IMR-90 (cell line): ENCODE measurements around the gene PDXDC1. TPM values are rescaled to one million over a fixed set of nuclear protein-coding genes. Genes with fewer than 3 reads are reported as not detected.
"Not testable (repeated sequence)": the region's sequence is repeated elsewhere in the genome, so short reads cannot be mapped to it uniquely, and the experiment has no call there.

Source experiments
- ATAC-seq: fragments of 200-7000 bp; cut with Tn5 transposase; 2 replicates; pipeline ENCODE4 v1.9.1; 2020; ENCODE audit warnings: low read depth, mild to moderate bottlenecking, moderate library complexity
- BruUV-seq: library from RNA; stranded (reverse); fragments of 400-500 nt; replicated peaks from 2 replicates; lab custom pipeline; 2021; lab: Mats Ljungman, UMichigan
- CTCF ChIA-PET: fragments of 300-600 bp; formaldehyde crosslinking; extraction: SDS; loops from one replicate; lab custom pipeline; 2021; ENCODE audit warnings: antibody characterized with exemption; lab: Yijun Ruan, JAX
- POLR2A ChIA-PET: fragments of 300-600 bp; sonication (Branson Sonifier 250); formaldehyde crosslinking; loops from one replicate; lab custom pipeline; 2022; ENCODE audit warnings: antibody characterized with exemption; ENCODE audit not compliant: unreplicated experiment; lab: Charles Lee
- DNase-seq: peaks from one replicate; pipeline ENCODE4 v3.0.0; 2013
- H2AFZ ChIP-seq: replicated peaks from 2 replicates; pipeline ENCODE3; 2013; ENCODE audit warnings: low read length, mild to moderate bottlenecking; ENCODE audit not compliant: poor library complexity
- H2AK5ac ChIP-seq: 2 replicates; pipeline ENCODE4 v1.6.1; 2013; ENCODE audit warnings: low read depth, low read length, inconsistent platforms
- H2AK9ac ChIP-seq: replicated peaks from 2 replicates; pipeline ENCODE3; 2013; ENCODE audit warnings: mild to moderate bottlenecking, low read depth, low read length, moderate library complexity; ENCODE audit not compliant: poor library complexity
- H2BK120ac ChIP-seq: 2 replicates; pipeline ENCODE4 v1.6.1; 2013; ENCODE audit warnings: low read depth, low read length, inconsistent platforms
- H2BK15ac ChIP-seq: 3 replicates; pipeline ENCODE4 v1.6.1; 2013; ENCODE audit warnings: low read depth, low read length, inconsistent platforms
- H2BK20ac ChIP-seq: 2 replicates; pipeline ENCODE4 v1.6.1; 2013; ENCODE audit warnings: low read depth, mild to moderate bottlenecking, inconsistent platforms, low read length, moderate library complexity
- H2BK5ac ChIP-seq: 2 replicates; pipeline ENCODE4 v1.6.1; 2013; ENCODE audit warnings: mild to moderate bottlenecking, low read depth, low read length, inconsistent platforms; ENCODE audit not compliant: poor library complexity, severe bottlenecking
- H3K14ac ChIP-seq: replicated peaks from 2 replicates; pipeline ENCODE4 v1.6.1; 2013; ENCODE audit warnings: low read depth, low read length, inconsistent platforms
- H3K18ac ChIP-seq: 2 replicates; pipeline ENCODE4 v1.6.1; 2013; ENCODE audit warnings: low read depth, low read length, control low read depth
- H3K23ac ChIP-seq: 2 replicates; pipeline ENCODE4 v1.6.1; 2013; ENCODE audit warnings: low read depth, low read length, inconsistent platforms
- H3K27ac ChIP-seq: 2 replicates; pipeline ENCODE4 v1.5.1; 2013; ENCODE audit warnings: mild to moderate bottlenecking, control low read depth, low read length; ENCODE audit not compliant: insufficient read depth
- H3K27me3 ChIP-seq: 2 replicates; pipeline ENCODE4 v1.6.1; 2013; ENCODE audit warnings: low read length; ENCODE audit not compliant: control insufficient read depth, insufficient read depth
- H3K36me3 ChIP-seq: 2 replicates; pipeline ENCODE4 v1.6.1; 2013; ENCODE audit warnings: low read length, mixed read lengths; ENCODE audit not compliant: control insufficient read depth, insufficient read depth
- H3K4ac ChIP-seq: 2 replicates; pipeline ENCODE4 v1.6.1; 2013; ENCODE audit warnings: low read depth, low read length, inconsistent platforms
- H3K4me1 ChIP-seq: 2 replicates; pipeline ENCODE4 v1.6.1; 2013; ENCODE audit warnings: low read length, mixed read lengths; ENCODE audit not compliant: control insufficient read depth, insufficient read depth
- H3K4me2 ChIP-seq: 2 replicates; pipeline ENCODE4 v1.6.1; 2013; ENCODE audit warnings: low read depth, mild to moderate bottlenecking, control low read depth, low read length, moderate library complexity
- H3K4me3 ChIP-seq: 2 replicates; pipeline ENCODE4 v1.5.1; 2013; ENCODE audit warnings: low read depth, mild to moderate bottlenecking, control low read depth, low read length, moderate library complexity; ENCODE audit not compliant: insufficient read depth
- H3K56ac ChIP-seq: 2 replicates; pipeline ENCODE4 v1.6.1; 2013; ENCODE audit warnings: low read length, inconsistent platforms; ENCODE audit not compliant: insufficient read depth; ENCODE audit errors: extremely low read depth
- H3K79me1 ChIP-seq, 2 experiments: 2 replicates each; pipeline ENCODE4 v1.6.1; 2013; ENCODE audit warnings: low read length in 2 of 2, inconsistent platforms in 1 of 2, low read depth in 1 of 2
- H3K9ac ChIP-seq: 2 replicates; pipeline ENCODE4 v1.6.1; 2013; ENCODE audit warnings: low read depth, low read length, control low read depth
- H3K9me1 ChIP-seq: 2 replicates; pipeline ENCODE4 v1.6.1; 2013; ENCODE audit warnings: low read length, inconsistent platforms; ENCODE audit not compliant: insufficient read depth
- H3K9me3 ChIP-seq: 2 replicates; pipeline ENCODE4 v1.6.1; 2013; ENCODE audit warnings: low read length; ENCODE audit not compliant: control insufficient read depth, insufficient read depth
- H4K20me1 ChIP-seq: 2 replicates; pipeline ENCODE4 v1.6.1; 2013; ENCODE audit warnings: low read length, inconsistent platforms; ENCODE audit not compliant: insufficient read depth
- H4K5ac ChIP-seq: 2 replicates; pipeline ENCODE4 v1.6.1; 2013; ENCODE audit warnings: mild to moderate bottlenecking, low read depth, low read length, control low read depth
- H4K8ac ChIP-seq, 2 experiments: 2 replicates each; pipeline ENCODE4 v1.6.1; 2013; ENCODE audit warnings: low read depth in 2 of 2, low read length in 2 of 2, control low read depth in 1 of 2, inconsistent platforms in 1 of 2
- H4K91ac ChIP-seq: 2 replicates; pipeline ENCODE4 v1.6.1; 2013; ENCODE audit warnings: low read depth, low read length, inconsistent platforms; ENCODE audit not compliant: insufficient read depth
- BHLHE40 ChIP-seq: fragments of 150-350 bp; IDR thresholded peaks from 2 replicates; pipeline ENCODE4 v1.6.1; 2016; ENCODE audit warnings: mild to moderate bottlenecking, low read depth, low read length
- MAZ ChIP-seq: IDR thresholded peaks from 2 replicates; pipeline ENCODE4 v1.6.1; 2012; ENCODE audit warnings: low read depth, mild to moderate bottlenecking, low read length, improper control_type of control experiment, moderate library complexity, borderline replicate concordance
- MXI1 ChIP-seq: IDR thresholded peaks from 2 replicates; pipeline ENCODE4 v1.6.1; 2012; ENCODE audit warnings: low read depth, mild to moderate bottlenecking, low read length, moderate library complexity, borderline replicate concordance
- POLR2A ChIP-seq: IDR thresholded peaks from 2 replicates; pipeline ENCODE4 v1.6.1; 2012; ENCODE audit warnings: mild to moderate bottlenecking, low read depth, low read length
- RCOR1 ChIP-seq: IDR thresholded peaks from 2 replicates; pipeline ENCODE4 v1.6.1; 2012; ENCODE audit warnings: mild to moderate bottlenecking, low read length, improper control_type of control experiment; ENCODE audit not compliant: insufficient replicate concordance
- WGBS, 2 experiments: methylation state at CpG; one replicate each; pipeline versions ENCODE4 v1.1.5 to v1.1.7; 2013; ENCODE audit warnings: missing lambda C conversion rate in 2 of 2; ENCODE audit not compliant: insufficient read length in 1 of 2; ENCODE audit errors: extremely low coverage in 2 of 2; 5-methylcytosine and 5-hydroxymethylcytosine counted together
- dilution Hi-C: fragments of 300-500 bp; cut with HindIII; formaldehyde crosslinking; loops from one replicate; pipeline ENCODE4 v1.14.3; 2018; ENCODE audit warnings: low sequenced_read_pairs; ENCODE audit not compliant: unreplicated experiment
- in situ Hi-C: fragments of 300-500 bp; cut with MboI; formaldehyde crosslinking; loops from 3 replicates; pipeline ENCODE4 v1.14.3; 2019; ENCODE audit warnings: low sequenced_read_pairs, inconsistent platforms, mixed read lengths
- intact Hi-C: fragments of 100-400 bp; cut with micrococcal nuclease; formaldehyde crosslinking; loops from 2 replicates; pipeline ENCODE4 v1.10.0; 2022
- polyA plus RNA-seq, 3 experiments: library from polyadenylated mRNA; depleted of rRNA; stranded (reverse); fragments of >200 nt; gene quantifications; 2 replicates each; pipeline ENCODE4 v1.2.3, GENCODE V29; 2012; ENCODE audit warnings: low replicate concordance in 1 of 3
- total RNA-seq: library from RNA; depleted of rRNA; stranded (reverse); fragments of >200 nt; gene quantifications from 2 replicates; pipeline ENCODE4 v1.2.3, GENCODE V29; 2012

PDXDC1 gene
- total and polyA plus RNA-seq, 2 of the 4 experiments (the other 2 are of a cell fraction), result 68.7 to 117 TPM

- H3K18ac ChIP-seq, H3K27me3 ChIP-seq, H2AK9ac ChIP-seq, dilution Hi-C loops, H3K9me1 ChIP-seq, H2BK15ac ChIP-seq, H4K91ac ChIP-seq, H3K9me3 ChIP-seq, H3K79me1 ChIP-seq, H4K5ac ChIP-seq, H2AFZ ChIP-seq, H3K36me3 ChIP-seq, H3K4ac ChIP-seq, intact Hi-C loops, H4K20me1 ChIP-seq, H3K4me1 ChIP-seq, H2BK120ac ChIP-seq, H3K23ac ChIP-seq, POLR2A ChIA-PET, in situ Hi-C loops, H2BK20ac ChIP-seq, BruUV-seq, CTCF ChIA-PET, H2AK5ac ChIP-seq, H2BK5ac ChIP-seq: not testable (repeated sequence)
- DNase-seq, result peak; percentile 95
- TF ChIP-seq BHLHE40, result peak; percentile 31; the same call in 1 of the 2 replicates
- peak; percentile 51; the same call in 1 of the 2 replicates for TF ChIP-seq MAZ
- TF ChIP-seq RCOR1, result peak; percentile 22
- peak; percentile 76 for TF ChIP-seq POLR2A
- TF ChIP-seq MXI1, result peak; percentile 54; the same call in 1 of the 2 replicates
- Histone ChIP-seq H3K27ac (peak overlapping the region; percentile 52; the same call in 1 of the 2 replicates), H3K14ac (0 out of 2 replicates have a peak overlapping the region, but pooled peaks have one; percentile 45), H3K56ac (peak overlapping the region; percentile 17; the same call in 1 of the 2 replicates), H4K8ac (peak overlapping the region in 1 of 2 experiments; percentile 80; a peak in 1 of 4 replicates), H3K4me3 (peak overlapping the region; percentile 62), H3K4me2 (peak overlapping the region; percentile 62), H3K9ac (peak overlapping the region; percentile 56)
- WGBS, 2 experiments, result no CpG with 5 or more reads among the region's 80 CpGs
- ATAC-seq, result peak; percentile 89
These were observed 180.1 kb downstream of the PDXDC1 start for GRCh38 chr16:15154650-15155562.

GRCh38 chr16:15157644-15158043, 182.8 kb downstream of the PDXDC1 start:
- H2AK5ac ChIP-seq, DNase-seq: not testable (repeated sequence)
- WGBS, 2 experiments, result no CpG with 5 or more reads among the region's 8 CpGs

More at GRCh38 chr16:15157644-15158043, 182.8 kb downstream of the PDXDC1 start:
- H3K23ac ChIP-seq, POLR2A ChIA-PET, H4K5ac ChIP-seq, H2AFZ ChIP-seq, H2BK5ac ChIP-seq, H3K18ac ChIP-seq, H4K20me1 ChIP-seq, H3K9ac ChIP-seq, H3K36me3 ChIP-seq, H3K4me3 ChIP-seq, H3K14ac ChIP-seq, H4K91ac ChIP-seq, H4K8ac ChIP-seq, H3K4me1 ChIP-seq, H3K27ac ChIP-seq, H3K9me3 ChIP-seq, CTCF ChIA-PET, dilution Hi-C loops, H2AK9ac ChIP-seq, H3K27me3 ChIP-seq, H2BK120ac ChIP-seq, H3K4me2 ChIP-seq, BruUV-seq, H3K4ac ChIP-seq, in situ Hi-C loops, H2BK20ac ChIP-seq, ATAC-seq, H3K79me1 ChIP-seq, H3K56ac ChIP-seq, intact Hi-C loops, H3K9me1 ChIP-seq, H2BK15ac ChIP-seq: not testable (repeated sequence)
